ENCODE results near the gene FZR1. TPM values are rescaled to one million over a fixed set of nuclear protein-coding genes. Genes with fewer than 3 reads are reported as not detected.

FZR1 gene
- polyA plus RNA-seq, 3 donors, result 7.7 to 44.6 (median 9.4) TPM

GRCh38 chr19:3506384-3507340 lies 551 bp downstream of the FZR1 start:
- Histone ChIP-seq H3K9ac (ENCODE audit: insufficient read depth, low read length, poor library complexity, severe bottlenecking) (peak overlapping the region; percentile 98), H3K36me3 (replicated peaks in 1 of 2; ENCODE audit: control insufficient read depth in 1 of 2, insufficient read depth in 2 of 2, low read length in 2 of 2) (peaks cover 24 to 27% of the 10 kb centered on the region in 2 donors), H3K27me3 (ENCODE audit: control insufficient read depth in 2 of 2, insufficient read depth in 2 of 2, low read length in 2 of 2) (no peaks in the 10 kb centered on the region), H3K4me2 (replicated peaks; ENCODE audit: extremely low read depth, low read length, poor library complexity, severe bottlenecking) (peak overlapping the region; percentile 98), H3K79me2 (ENCODE audit: insufficient read depth, low read length) (peaks cover 55% of the 10 kb centered on the region), H3K4me3 (replicated peaks in 1 of 3; ENCODE audit: low read depth in 2 of 3, low read length in 3 of 3) (peak overlapping the region; percentile 86 to 91 (median 87)), H4K20me1 (ENCODE audit: insufficient read depth, low read length) (peaks cover 33% of the 10 kb centered on the region), H2AFZ (ENCODE audit: insufficient read depth, low read depth, low read length, poor library complexity, severe bottlenecking) (peak overlapping the region; percentile 79), H3K9me3 (replicated peaks in 1 of 2; ENCODE audit: control insufficient read depth in 1 of 2, insufficient read depth in 1 of 2, low read length in 2 of 2) (no peaks in the 10 kb centered on the region), H3K27ac (ENCODE audit: low read depth in 1 of 2, low read length in 2 of 2) (peak overlapping the region; percentile 38 to 83), H3K4me1 (ENCODE audit: control insufficient read depth in 1 of 2, insufficient read depth in 2 of 2, low read length in 2 of 2) (peaks cover 19 to 23% of the 10 kb centered on the region in 2 donors)
- H3K4me3 Mint-ChIP-seq, result peak overlapping the region; percentile 94 to 95
- H3K4me1 Mint-ChIP-seq, result peaks cover 40% of the 10 kb centered on the region
- H3K9me3 Mint-ChIP-seq, result peaks cover 0 to 3% (median 0%) of the 10 kb centered on the region in 7 donors
- peaks cover 22 to 33% of the 10 kb centered on the region in 2 donors for H3K36me3 Mint-ChIP-seq
- peaks cover 0 to 3% (median 2%) of the 10 kb centered on the region in 3 donors for H3K27me3 Mint-ChIP-seq (ENCODE audit: low read depth in 3 of 3)
- intact Hi-C loops (cut with micrococcal nuclease), result loop anchor here (1.0 to 10.0 kb wide), 5 partner anchors 7 to 72 kb away; partner anchors contain the start of genes HMG20B (in 1 of the 2) and MFSD12 (in 1 of the 2)
- peak overlapping the region; percentile 82 to 97 (median 90) for H3K27ac Mint-ChIP-seq
- DNase-seq, result peak; percentile 1 to 50 (median 36)
- under 1% methylated on average over 63 of the region's 69 CpGs for WGBS (ENCODE audit: insufficient coverage)
- no peak for TF ChIP-seq CTCF (IDR thresholded peaks at IDR 0.05)

GRCh38 chr19:3507371-3508120 lies 1.4 kb downstream of the FZR1 start:
- peaks cover 19 to 23% of the 10 kb centered on the region in 2 donors for H3K4me1 ChIP-seq (ENCODE audit: control insufficient read depth in 1 of 2, insufficient read depth in 2 of 2, low read length in 2 of 2)
- no peaks in the 10 kb centered on the region for H3K27me3 ChIP-seq (ENCODE audit: control insufficient read depth in 2 of 2, insufficient read depth in 2 of 2, low read length in 2 of 2)
- peaks cover 0 to 3% (median 2%) of the 10 kb centered on the region in 3 donors for H3K27me3 Mint-ChIP-seq (ENCODE audit: low read depth in 3 of 3)
- H3K4me1 Mint-ChIP-seq, result peaks cover 40% of the 10 kb centered on the region
- H3K4me2 ChIP-seq (replicated peaks; ENCODE audit: extremely low read depth, low read length, poor library complexity, severe bottlenecking), result peak overlapping the region; percentile 98
- H3K4me3 Mint-ChIP-seq, result peak overlapping the region; percentile 94 to 95
- peak overlapping the region; percentile 86 to 91 (median 87) for H3K4me3 ChIP-seq (replicated peaks in 1 of 3; ENCODE audit: low read depth in 2 of 3, low read length in 3 of 3)
- H3K27ac Mint-ChIP-seq, result peak overlapping the region; percentile 21 to 97 (median 89)
- intact Hi-C loops (cut with micrococcal nuclease), result loop anchor here (1.0 to 10.0 kb wide), 5 partner anchors 8 to 73 kb away; partner anchors contain the start of genes HMG20B (in 1 of the 2) and MFSD12 (in 1 of the 2)
- TF ChIP-seq CTCF (IDR thresholded peaks at IDR 0.05), result no peak
- peaks cover 64% of the 10 kb centered on the region for H3K79me2 ChIP-seq (ENCODE audit: insufficient read depth, low read length)
- peak in 1 of 3 donors; percentile 29 for DNase-seq
- H3K9me3 Mint-ChIP-seq, result peaks cover 0 to 3% (median 0%) of the 10 kb centered on the region in 7 donors
- 75% methylated on average over 20 of the region's 31 CpGs for WGBS (ENCODE audit: insufficient coverage)
- H3K9ac ChIP-seq (ENCODE audit: insufficient read depth, low read length, poor library complexity, severe bottlenecking), result peak overlapping the region; percentile 98
- H3K36me3 Mint-ChIP-seq, result peaks cover 22 to 34% of the 10 kb centered on the region in 2 donors
- no peaks in the 10 kb centered on the region for H3K9me3 ChIP-seq (replicated peaks in 1 of 2; ENCODE audit: control insufficient read depth in 1 of 2, insufficient read depth in 1 of 2, low read length in 2 of 2)
- H4K20me1 ChIP-seq (ENCODE audit: insufficient read depth, low read length), result peaks cover 42% of the 10 kb centered on the region
- peak overlapping the region; percentile 79 for H2AFZ ChIP-seq (ENCODE audit: insufficient read depth, low read depth, low read length, poor library complexity, severe bottlenecking)
- peaks cover 30 to 32% of the 10 kb centered on the region in 2 donors for H3K36me3 ChIP-seq (replicated peaks in 1 of 2; ENCODE audit: control insufficient read depth in 1 of 2, insufficient read depth in 2 of 2, low read length in 2 of 2)
- H3K27ac ChIP-seq (ENCODE audit: low read depth in 1 of 2, low read length in 2 of 2), result peak overlapping the region in 1 of 2 donors; percentile 83

All from CD14-positive monocyte (primary cell).